Measurements from ENCODE around the gene KASH5. TPM values are rescaled to one million over a fixed set of nuclear protein-coding genes. Genes with fewer than 3 reads are reported as not detected.

Gene KASH5
- total and polyA plus RNA-seq, 2 donors (not counting 1 experiment from before 2014, with no cell fraction given) = 0.67 to 0.74 TPM

DNA sequence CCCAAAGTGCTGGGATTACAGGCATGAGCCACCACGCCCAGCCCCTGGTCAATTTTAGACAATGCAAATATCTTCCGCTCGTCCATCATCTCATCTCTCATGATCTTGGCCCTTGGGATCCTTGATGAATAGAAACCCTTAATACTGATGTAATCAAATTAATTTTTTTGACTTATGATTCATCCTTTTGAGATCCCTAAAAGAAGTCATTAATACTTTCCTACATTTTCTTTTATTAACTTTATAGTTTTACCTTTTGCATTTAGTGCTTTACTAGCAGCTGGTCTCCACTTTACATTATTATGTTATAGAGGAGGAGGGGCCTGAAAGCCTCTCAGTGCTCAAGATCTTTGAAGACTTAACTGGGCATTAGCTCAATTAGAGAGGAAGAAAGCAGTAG is 7.7 kb upstream of the KASH5 start:
- no peak overlapping the region for H3K4me3 Mint-ChIP-seq

GRCh38 chr19:49382639-49383038 is 5.4 kb upstream of the KASH5 start:
- no peaks in the 10 kb centered on the region for H3K79me2 ChIP-seq (ENCODE audit: control insufficient read depth, insufficient read depth, low read length)
- POLR2A ChIA-PET = interaction anchor here (0.7 kb wide), 1 partner anchor 119 kb away, joined by 7 read pairs; no protein-coding TSS in a partner anchor
- TF ChIP-seq EZH2 (IDR thresholded peaks at IDR 0.05; ENCODE audit: borderline replicate concordance, insufficient read depth, low read depth, low read length, poor library complexity, severe bottlenecking) (no peak), CTCF (IDR thresholded peaks at IDR 0.05) (no peak)
- CTCF ChIA-PET = interaction anchor here (0.7 to 2.1 kb wide), 6 partner anchors 9 to 234 kb away, joined by 3 to 6 read pairs (median 4); no protein-coding TSS in a partner anchor
- ATAC-seq (ENCODE audit: low read depth) (no peak), DNase-seq (no peak)
- no peaks in the 10 kb centered on the region for H4K20me1 ChIP-seq (ENCODE audit: control insufficient read depth, insufficient read depth, low read length, poor library complexity, severe bottlenecking)
- H3K27me3 Mint-ChIP-seq = no peaks in the 10 kb centered on the region
- H3K27ac Mint-ChIP-seq = no peak overlapping the region
- H3K9ac ChIP-seq (ENCODE audit: low read length) = no peak overlapping the region
- no peak overlapping the region for H2AFZ ChIP-seq (ENCODE audit: insufficient read depth, low read depth, low read length, poor library complexity, severe bottlenecking)
- peaks cover 4% of the 10 kb centered on the region for H3K4me1 Mint-ChIP-seq
- H3K9me3 ChIP-seq (ENCODE audit: control extremely low read depth in 1 of 3, control insufficient read depth in 2 of 3, insufficient read depth in 1 of 3, low read length in 2 of 3) = peaks cover 5 to 11% (median 8%) of the 10 kb centered on the region in 3 donors
- H3K36me3 ChIP-seq (replicated peaks in 1 of 2; ENCODE audit: control extremely low read depth in 1 of 2, control insufficient read depth in 1 of 2, extremely low read depth in 1 of 2, insufficient read depth in 2 of 2, low read length in 1 of 2) = no peaks in the 10 kb centered on the region
- 100% methylated on average over 2 of the region's 5 CpGs for WGBS (ENCODE audit: insufficient coverage)
- H3K4me2 ChIP-seq (replicated peaks; ENCODE audit: low read depth, low read length, poor library complexity, severe bottlenecking) = no peak overlapping the region
- H3K4me3 Mint-ChIP-seq = no peak overlapping the region
- intact Hi-C loops (cut with micrococcal nuclease) = no loop called here
- peaks cover 0 to 3% of the 10 kb centered on the region in 2 donors for H3K4me1 ChIP-seq (ENCODE audit: control insufficient read depth in 2 of 2, insufficient read depth in 2 of 2, low read length in 2 of 2)
- no peak overlapping the region for H3K4me3 ChIP-seq (ENCODE audit: control extremely low read depth in 1 of 5, extremely low read depth in 1 of 5, insufficient read depth in 1 of 5, low read depth in 2 of 5, low read length in 4 of 5)
- no peak overlapping the region for H3K27ac ChIP-seq (ENCODE audit: low read length in 2 of 2)
- H3K9me3 Mint-ChIP-seq (ENCODE audit: insufficient read depth) = peaks cover 3% of the 10 kb centered on the region
- H3K27me3 ChIP-seq (replicated peaks in 1 of 4; ENCODE audit: control extremely low read depth in 1 of 4, control insufficient read depth in 3 of 4, insufficient read depth in 4 of 4, low read length in 3 of 4) = no peaks in the 10 kb centered on the region

More for the DNA sequence above, 7.7 kb upstream of the KASH5 start:
- Histone ChIP-seq H3K4me2 (replicated peaks; ENCODE audit: low read depth, low read length, poor library complexity, severe bottlenecking) (no peak overlapping the region), H3K9ac (ENCODE audit: low read length) (no peak overlapping the region), H2AFZ (ENCODE audit: insufficient read depth, low read depth, low read length, poor library complexity, severe bottlenecking) (no peak overlapping the region), H3K4me3 (ENCODE audit: control extremely low read depth in 1 of 5, extremely low read depth in 1 of 5, insufficient read depth in 1 of 5, low read depth in 2 of 5, low read length in 4 of 5) (no peak overlapping the region), H3K27ac (ENCODE audit: low read length in 2 of 2) (no peak overlapping the region), H3K36me3 (replicated peaks in 1 of 2; ENCODE audit: control extremely low read depth in 1 of 2, control insufficient read depth in 1 of 2, extremely low read depth in 1 of 2, insufficient read depth in 2 of 2, low read length in 1 of 2) (no peaks in the 10 kb centered on the region), H3K27me3 (replicated peaks in 1 of 4; ENCODE audit: control extremely low read depth in 1 of 4, control insufficient read depth in 3 of 4, insufficient read depth in 4 of 4, low read length in 3 of 4) (no peaks in the 10 kb centered on the region), H3K9me3 (ENCODE audit: control extremely low read depth in 1 of 3, control insufficient read depth in 2 of 3, insufficient read depth in 1 of 3, low read length in 2 of 3) (peaks cover 5 to 11% (median 8%) of the 10 kb centered on the region in 3 donors), H3K4me1 (ENCODE audit: control insufficient read depth in 2 of 2, insufficient read depth in 2 of 2, low read length in 2 of 2) (no peaks in the 10 kb centered on the region), H3K79me2 (ENCODE audit: control insufficient read depth, insufficient read depth, low read length) (no peaks in the 10 kb centered on the region), H4K20me1 (ENCODE audit: control insufficient read depth, insufficient read depth, low read length, poor library complexity, severe bottlenecking) (no peaks in the 10 kb centered on the region)
- CTCF ChIA-PET = interaction anchor here (0.6 to 1.8 kb wide), 3 partner anchors 8 to 10 kb away, joined by 3 to 6 read pairs (median 3); no protein-coding TSS in a partner anchor
- Mint-ChIP-seq H3K4me1 (no peaks in the 10 kb centered on the region), H3K9me3 (ENCODE audit: insufficient read depth) (peaks cover 3% of the 10 kb centered on the region), H3K27me3 (no peaks in the 10 kb centered on the region), H3K27ac (no peak overlapping the region)
- TF ChIP-seq EZH2 (IDR thresholded peaks at IDR 0.05; ENCODE audit: borderline replicate concordance, insufficient read depth, low read depth, low read length, poor library complexity, severe bottlenecking) = no peak
- TF ChIP-seq CTCF (IDR thresholded peaks at IDR 0.05) = no peak
- DNase-seq = no peak
- ATAC-seq (ENCODE audit: low read depth) = no peak
- POLR2A ChIA-PET = no interaction called here
- no CpG with 5 or more reads among the region's 3 CpGs for WGBS (ENCODE audit: insufficient coverage)
- intact Hi-C loops (cut with micrococcal nuclease) = no loop called here

Data from B cell (primary cell).